Measurements from ENCODE around the gene KCNQ2.

GRCh38 chr20:63494084-63494419 lies 21.6 kb upstream of the KCNQ2 start:
- TF ChIP-seq CTCF (IDR thresholded peaks at IDR 0.05; ENCODE audit: insufficient read depth, low read length) = no peak
- no peak for TF ChIP-seq POLR2AphosphoS5 (IDR thresholded peaks at IDR 0.05; ENCODE audit: low read depth)
- no peak for TF ChIP-seq REST (IDR thresholded peaks at IDR 0.05; ENCODE audit: insufficient replicate concordance, low read depth)

Measured in HL-60 (cell line).